ENCODE results near the gene IGF1R. TPM values are rescaled to one million over a fixed set of nuclear protein-coding genes. Genes with fewer than 3 reads are reported as not detected.

The IGF1R gene
- total RNA-seq, 1 donor from 2014 or later: 145 TPM

GRCh38 chr15:98996624-98997023 lies 348.3 kb downstream of the IGF1R start:
- TF ChIP-seq, protein P1, sequence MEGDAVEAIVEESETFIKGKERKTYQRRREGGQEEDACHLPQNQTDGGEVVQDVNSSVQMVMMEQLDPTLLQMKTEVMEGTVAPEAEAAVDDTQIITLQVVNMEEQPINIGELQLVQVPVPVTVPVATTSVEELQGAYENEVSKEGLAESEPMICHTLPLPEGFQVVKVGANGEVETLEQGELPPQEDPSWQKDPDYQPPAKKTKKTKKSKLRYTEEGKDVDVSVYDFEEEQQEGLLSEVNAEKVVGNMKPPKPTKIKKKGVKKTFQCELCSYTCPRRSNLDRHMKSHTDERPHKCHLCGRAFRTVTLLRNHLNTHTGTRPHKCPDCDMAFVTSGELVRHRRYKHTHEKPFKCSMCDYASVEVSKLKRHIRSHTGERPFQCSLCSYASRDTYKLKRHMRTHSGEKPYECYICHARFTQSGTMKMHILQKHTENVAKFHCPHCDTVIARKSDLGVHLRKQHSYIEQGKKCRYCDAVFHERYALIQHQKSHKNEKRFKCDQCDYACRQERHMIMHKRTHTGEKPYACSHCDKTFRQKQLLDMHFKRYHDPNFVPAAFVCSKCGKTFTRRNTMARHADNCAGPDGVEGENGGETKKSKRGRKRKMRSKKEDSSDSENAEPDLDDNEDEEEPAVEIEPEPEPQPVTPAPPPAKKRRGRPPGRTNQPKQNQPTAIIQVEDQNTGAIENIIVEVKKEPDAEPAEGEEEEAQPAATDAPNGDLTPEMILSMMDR (IDR thresholded peaks at IDR 0.05; ENCODE audit: partially characterized antibody, unreplicated experiment): no peak
- H3K9me3 Mint-ChIP-seq (ENCODE audit: unreplicated experiment): peaks cover 4% of the 10 kb centered on the region
- H3K27me3 Mint-ChIP-seq (ENCODE audit: unreplicated experiment): peaks cover 1% of the 10 kb centered on the region
- no peak overlapping the region for H3K27ac Mint-ChIP-seq (ENCODE audit: unreplicated experiment)
- H3K36me3 Mint-ChIP-seq (ENCODE audit: unreplicated experiment): peaks cover 16% of the 10 kb centered on the region
- H3K4me1 Mint-ChIP-seq (ENCODE audit: low read depth, unreplicated experiment): no peaks in the 10 kb centered on the region
- no peak for DNase-seq
- H3K4me3 Mint-ChIP-seq (ENCODE audit: unreplicated experiment): no peak overlapping the region

- TF ChIP-seq, protein P1 (IDR thresholded peaks at IDR 0.05; ENCODE audit: partially characterized antibody, unreplicated experiment): no peak
- Mint-ChIP-seq H3K27me3 (ENCODE audit: unreplicated experiment) (peaks cover 1% of the 10 kb centered on the region), H3K36me3 (ENCODE audit: unreplicated experiment) (peaks cover 16% of the 10 kb centered on the region), H3K9me3 (ENCODE audit: unreplicated experiment) (peaks cover 4% of the 10 kb centered on the region), H3K27ac (ENCODE audit: unreplicated experiment) (no peak overlapping the region), H3K4me3 (ENCODE audit: unreplicated experiment) (no peak overlapping the region), H3K4me1 (ENCODE audit: low read depth, unreplicated experiment) (no peaks in the 10 kb centered on the region)
- DNase-seq: no peak
Observed at GRCh38 chr15:98997312-98997711, 349.0 kb downstream of the IGF1R start.

- Mint-ChIP-seq H3K27me3 (ENCODE audit: unreplicated experiment) (peaks cover 1% of the 10 kb centered on the region), H3K27ac (ENCODE audit: unreplicated experiment) (no peak overlapping the region), H3K9me3 (ENCODE audit: unreplicated experiment) (peaks cover 4% of the 10 kb centered on the region), H3K4me3 (ENCODE audit: unreplicated experiment) (no peak overlapping the region), H3K36me3 (ENCODE audit: unreplicated experiment) (peaks cover 16% of the 10 kb centered on the region), H3K4me1 (ENCODE audit: low read depth, unreplicated experiment) (no peaks in the 10 kb centered on the region)
- no peak for DNase-seq
- TF ChIP-seq, protein P1 (IDR thresholded peaks at IDR 0.05; ENCODE audit: partially characterized antibody, unreplicated experiment): no peak
Observed at GRCh38 chr15:98997755-98998154, 349.4 kb downstream of the IGF1R start.

- H3K4me3 Mint-ChIP-seq (ENCODE audit: unreplicated experiment): no peak overlapping the region
- H3K9me3 Mint-ChIP-seq (ENCODE audit: unreplicated experiment): peaks cover 4% of the 10 kb centered on the region
- TF ChIP-seq, protein P1 (IDR thresholded peaks at IDR 0.05; ENCODE audit: partially characterized antibody, unreplicated experiment): no peak
- no peak overlapping the region for H3K27ac Mint-ChIP-seq (ENCODE audit: unreplicated experiment)
- H3K4me1 Mint-ChIP-seq (ENCODE audit: low read depth, unreplicated experiment): no peaks in the 10 kb centered on the region
- peaks cover 16% of the 10 kb centered on the region for H3K36me3 Mint-ChIP-seq (ENCODE audit: unreplicated experiment)
- no peak for DNase-seq
- H3K27me3 Mint-ChIP-seq (ENCODE audit: unreplicated experiment): peaks cover 1% of the 10 kb centered on the region
Observed at GRCh38 chr15:98998279-98998678, 349.9 kb downstream of the IGF1R start.

GRCh38 chr15:98999233-98999632 lies 350.9 kb downstream of the IGF1R start:
- peaks cover 16% of the 10 kb centered on the region for H3K36me3 Mint-ChIP-seq (ENCODE audit: unreplicated experiment)
- DNase-seq: no peak
- no peaks in the 10 kb centered on the region for H3K4me1 Mint-ChIP-seq (ENCODE audit: low read depth, unreplicated experiment)
- TF ChIP-seq, protein P1 (IDR thresholded peaks at IDR 0.05; ENCODE audit: partially characterized antibody, unreplicated experiment): no peak
- H3K27ac Mint-ChIP-seq (ENCODE audit: unreplicated experiment): no peak overlapping the region
- H3K27me3 Mint-ChIP-seq (ENCODE audit: unreplicated experiment): peaks cover 1% of the 10 kb centered on the region
- no peak overlapping the region for H3K4me3 Mint-ChIP-seq (ENCODE audit: unreplicated experiment)
- peaks cover 4% of the 10 kb centered on the region for H3K9me3 Mint-ChIP-seq (ENCODE audit: unreplicated experiment)

Data from glutamatergic neuron (in vitro differentiated cells).